ENCODE data around the gene SLC2A4RG. TPM values are rescaled to one million over a fixed set of nuclear protein-coding genes. Genes with fewer than 3 reads are reported as not detected.

The SLC2A4RG gene
- total and polyA plus RNA-seq, 2 donors (not counting 3 experiments of a cell fraction or from before 2014, with no cell fraction given): 41.7 to 69.4 TPM

GRCh38 chr20:63737945-63738686 lies 1.5 kb upstream of the SLC2A4RG start:
- intact Hi-C loops (cut with micrococcal nuclease): loop anchor here (5.0 kb wide), 1 partner anchor 41 kb away; the partner anchor contains the start of gene TNFRSF6B
- no peak for TF ChIP-seq MAX (IDR thresholded peaks at IDR 0.05; ENCODE audit: insufficient read depth, insufficient read length)
- TF ChIP-seq POLR2AphosphoS5 (IDR thresholded peaks at IDR 0.05; ENCODE audit: insufficient read depth, low read depth, low read length): no peak
- TF ChIP-seq EZH2 (IDR thresholded peaks at IDR 0.05; ENCODE audit: borderline replicate concordance, low read depth, low read length, severe bottlenecking): no peak
- TF ChIP-seq FOS (IDR thresholded peaks at IDR 0.05; ENCODE audit: borderline replicate concordance, insufficient read depth, low read length): no peak
- no peak for TF ChIP-seq CTCF (IDR thresholded peaks at IDR 0.05; ENCODE audit: extremely low read depth in 1 of 2, insufficient read depth in 1 of 2, low read depth in 1 of 2, low read length in 2 of 2)
- no peak for TF ChIP-seq GATA2 (IDR thresholded peaks at IDR 0.05; ENCODE audit: insufficient read depth, insufficient read length, low read depth, low read length)

More at GRCh38 chr20:63737945-63738686, 1.5 kb upstream of the SLC2A4RG start:
- Histone ChIP-seq H3K9me3 (replicated peaks; ENCODE audit: control insufficient read depth, insufficient read depth, low read length) (no peaks in the 10 kb centered on the region), H3K9me1 (replicated peaks; ENCODE audit: control insufficient read depth, extremely low read depth, insufficient read depth, low read length) (no peaks in the 10 kb centered on the region), H3K79me2 (ENCODE audit: control insufficient read depth, insufficient read depth, low read length) (no peaks in the 10 kb centered on the region), H3K9ac (replicated peaks; ENCODE audit: extremely low read depth, insufficient read depth, low read length) (no peak overlapping the region), H3K4me1 (ENCODE audit: control insufficient read depth, extremely low read depth, insufficient read depth, low read length) (peaks cover 9% of the 10 kb centered on the region), H4K20me1 (replicated peaks; ENCODE audit: control insufficient read depth, extremely low read depth, insufficient read depth, low read length) (no peaks in the 10 kb centered on the region), H2AFZ (ENCODE audit: low read depth, low read length) (no peak overlapping the region), H3K27me3 (ENCODE audit: control insufficient read depth in 2 of 2, insufficient read depth in 2 of 2, low read length in 2 of 2) (no peaks in the 10 kb centered on the region), H3K27ac (ENCODE audit: insufficient read depth, low read depth, low read length) (no peak overlapping the region), H3K36me3 (ENCODE audit: control insufficient read depth in 2 of 2, extremely low read depth in 1 of 2, insufficient read depth in 2 of 2, low read length in 2 of 2) (peaks cover 0 to 36% of the 10 kb centered on the region in 2 experiments), H3K4me2 (ENCODE audit: insufficient read depth, low read length) (no peak overlapping the region), H3K4me3 (replicated peaks in 1 of 3; ENCODE audit: insufficient read depth in 1 of 3, low read depth in 1 of 3, low read length in 3 of 3) (no peak overlapping the region)
- dilution Hi-C loops (cut with MboI; ENCODE audit: extremely low pct_ligation_motif_present, low sequenced_read_pairs): no loop called here
- ChIA-PET CTCF (no interaction called here), POLR2A (no interaction called here)
- no TSS peak for BruUV-seq (replicated peaks)
- no peak for DNase-seq (ENCODE audit: low read depth, low spot score)
- no peak for FAIRE-seq
